PC-3 (cell line): ENCODE measurements around the gene GPC2.
A peak's percentile ranks its signal among the peaks of the same experiment; 100 is the strongest.

Experiments used
- CTCF ChIP-seq: fragments of 300-600 bp; sonication (generic); conservative IDR thresholded peaks from 2 replicates; pipeline ENCODE4 v1.5.1; 2017; ENCODE audit warnings: antibody characterized with exemption, low read depth, mild to moderate bottlenecking, low read length
- EZH2 ChIP-seq: fragments of 300-600 bp; sonication (generic); IDR thresholded peaks from one replicate; pipeline ENCODE4 v1.6.1; 2017; ENCODE audit warnings: antibody characterized with exemption, mild to moderate bottlenecking, low read length; ENCODE audit not compliant: unreplicated experiment
- EZH2phosphoT487 ChIP-seq: fragments of 300-600 bp; sonication (generic); IDR thresholded peaks from 2 replicates; pipeline ENCODE4 v1.6.1; 2018; ENCODE audit warnings: mild to moderate bottlenecking, antibody characterized with exemption, low read length, borderline replicate concordance

- 0 out of 2 replicates have a peak, but pooled peaks have one; percentile 15 for TF ChIP-seq CTCF
- no peak for TF ChIP-seq EZH2phosphoT487
- no peak for TF ChIP-seq EZH2
Measured at GRCh38 chr7:100189061-100189460, 11.9 kb upstream of the GPC2 start.
